GM19239 (cell line): ENCODE data around the gene SRD5A3.

Experiments
- DNase-seq: peaks from one replicate; pipeline ENCODE4 v3.0.0; 2011; ENCODE audit warnings: low spot score; ENCODE audit not compliant: insufficient read length
- FAIRE-seq: peaks from 2 replicates; lab custom pipeline; 2011; peaks lifted over from hg19 to GRCh38; lab: Jason Lieb, UNC

Gene SRD5A3

GRCh38 chr4:55367084-55367722, 21.2 kb downstream of the SRD5A3 start:
- FAIRE-seq, result no peak
- DNase-seq, result no peak

GRCh38 chr4:55369968-55370367, 23.9 kb downstream of the SRD5A3 start:
- DNase-seq (no peak), FAIRE-seq (no peak)

GRCh38 chr4:55372259-55372658, 26.2 kb downstream of the SRD5A3 start:
- no peak for FAIRE-seq
- DNase-seq, result no peak

- DNase-seq, result no peak
- FAIRE-seq, result no peak
These were observed 27.4 kb downstream of the SRD5A3 start for GRCh38 chr4:55373461-55373860.

- no peak for DNase-seq
- FAIRE-seq, result no peak
These were observed 30.7 kb downstream of the SRD5A3 start for GRCh38 chr4:55376698-55377097.

- FAIRE-seq (no peak), DNase-seq (no peak)
These were observed 32.8 kb downstream of the SRD5A3 start for GRCh38 chr4:55378617-55379467.

GRCh38 chr4:55380576-55380975, 34.5 kb downstream of the SRD5A3 start:
- FAIRE-seq, result no peak
- no peak for DNase-seq

GRCh38 chr4:55381502-55381901, 35.5 kb downstream of the SRD5A3 start:
- no peak for DNase-seq
- FAIRE-seq, result no peak

- FAIRE-seq (no peak), DNase-seq (no peak)
These were observed 36.5 kb downstream of the SRD5A3 start for GRCh38 chr4:55382488-55383003.

GRCh38 chr4:55385201-55385649, 39.2 kb downstream of the SRD5A3 start:
- no peak for FAIRE-seq
- no peak for DNase-seq

- DNase-seq, result no peak
- peak; percentile 77 for FAIRE-seq
These were observed 40.0 kb downstream of the SRD5A3 start for GRCh38 chr4:55386073-55386472.

- FAIRE-seq (no peak), DNase-seq (no peak)
These were observed 40.8 kb downstream of the SRD5A3 start for GRCh38 chr4:55386840-55387239.

GRCh38 chr4:55393461-55394320, 47.6 kb downstream of the SRD5A3 start:
- FAIRE-seq, result no peak
- DNase-seq, result no peak

GRCh38 chr4:55395218-55395528, 49.1 kb downstream of the SRD5A3 start:
- DNase-seq (no peak), FAIRE-seq (peak; percentile 31)

GRCh38 chr4:55395529-55396307, 49.7 kb downstream of the SRD5A3 start, which contains the start of gene TMEM165:
Gene TMEM165 (plus strand): TSS chr4:55395957. CDS start chr4:55396190, 233 bp downstream.
- DNase-seq, result peak; percentile 79
- FAIRE-seq, result peak; percentile 92

GRCh38 chr4:55396308-55397125, 50.5 kb downstream of the SRD5A3 start:
- FAIRE-seq (peak; percentile 81), DNase-seq (no peak)

GRCh38 chr4:55397126-55397436, 51.0 kb downstream of the SRD5A3 start:
- FAIRE-seq (no peak), DNase-seq (no peak)

- no peak for DNase-seq
- peak; percentile 4 for FAIRE-seq
These were observed 51.7 kb downstream of the SRD5A3 start for GRCh38 chr4:55397520-55398321.
